Cardiac muscle cell (in vitro differentiated cells and primary cell): ENCODE results near the gene FLNB. TPM values are rescaled to one million over a fixed set of nuclear protein-coding genes. Genes with fewer than 3 reads are reported as not detected.

Experiments
- DNase-seq, 2 donors: peaks; one replicate each; pipeline versions ENCODE4 v3.0.0 to v3.0.0-alpha.2; 2010 to 2017; ENCODE audit warnings: low read depth in 1 of 2, low spot score in 1 of 2
- H3K27ac ChIP-seq: fragments of 200-600 bp; sonication (generic); 2 replicates; pipeline ENCODE4 v1.5.1; 2016
- H3K27me3 ChIP-seq: fragments of 200-600 bp; sonication (generic); 2 replicates; pipeline ENCODE4 v1.6.0; 2016; ENCODE audit warnings: control low read depth
- H3K36me3 ChIP-seq: fragments of 200-600 bp; sonication (generic); 2 replicates; pipeline ENCODE4 v1.5.1; 2016; ENCODE audit warnings: control low read depth
- H3K4me1 ChIP-seq: fragments of 200-600 bp; sonication (generic); 2 replicates; pipeline ENCODE4 v1.8.1; 2017; ENCODE audit warnings: low read depth, mild to moderate bottlenecking, mixed run types
- H3K4me3 ChIP-seq: fragments of 200-600 bp; sonication (generic); 2 replicates; pipeline ENCODE4 v1.5.1; 2016; ENCODE audit warnings: mild to moderate bottlenecking
- H3K9me3 ChIP-seq: fragments of 200-600 bp; sonication (generic); 2 replicates; pipeline ENCODE4 v1.5.1; 2017; ENCODE audit warnings: low read depth, mild to moderate bottlenecking, control low read depth
- polyA plus RNA-seq: library from polyadenylated mRNA; unstranded; fragments of >200 nt; fragmentation: Nextera tagmentation; extraction: Ambion mirVana; gene quantifications from 2 replicates; pipeline ENCODE4 v1.2.1, GENCODE V29; 2016
- total RNA-seq: library from RNA; depleted of rRNA; stranded (reverse); fragments of >200 nt; gene quantifications from 2 replicates; pipeline ENCODE4 v1.2.3, GENCODE V29; 2016
- TF ChIP-seq, protein P1 (sequence below): IDR thresholded peaks from 2 replicates; pipeline ENCODE4 v1.5.1; 2012; ENCODE audit warnings: low read depth, mild to moderate bottlenecking, low read length

The FLNB gene
- total and polyA plus RNA-seq, 2 experiments from 2014 or later: 12.1 to 28.7 TPM

DNA sequence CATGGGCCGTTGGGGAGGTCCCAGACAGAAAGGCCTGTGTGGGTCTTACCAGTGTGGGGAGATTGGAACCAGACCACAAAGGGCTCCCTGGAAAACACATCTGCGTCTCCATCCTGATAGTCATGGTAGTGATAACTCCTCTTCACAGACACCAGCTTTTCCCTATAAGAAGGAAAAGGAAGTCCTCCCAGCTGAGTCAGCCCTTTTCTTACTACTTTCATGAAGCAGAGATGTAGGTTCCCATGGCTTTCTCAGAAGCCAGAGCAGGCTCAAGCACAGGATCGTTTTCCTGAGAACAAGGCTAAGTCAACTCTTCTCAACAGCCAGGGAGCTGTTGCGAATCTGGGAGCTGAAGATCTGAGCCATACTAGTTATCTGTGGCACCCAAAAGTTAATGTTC is 196.5 kb downstream of the FLNB start:
- H3K27ac ChIP-seq: no peak overlapping the region
- no peak for DNase-seq
- no peaks in the 10 kb centered on the region for H3K27me3 ChIP-seq
- TF ChIP-seq, protein P1, sequence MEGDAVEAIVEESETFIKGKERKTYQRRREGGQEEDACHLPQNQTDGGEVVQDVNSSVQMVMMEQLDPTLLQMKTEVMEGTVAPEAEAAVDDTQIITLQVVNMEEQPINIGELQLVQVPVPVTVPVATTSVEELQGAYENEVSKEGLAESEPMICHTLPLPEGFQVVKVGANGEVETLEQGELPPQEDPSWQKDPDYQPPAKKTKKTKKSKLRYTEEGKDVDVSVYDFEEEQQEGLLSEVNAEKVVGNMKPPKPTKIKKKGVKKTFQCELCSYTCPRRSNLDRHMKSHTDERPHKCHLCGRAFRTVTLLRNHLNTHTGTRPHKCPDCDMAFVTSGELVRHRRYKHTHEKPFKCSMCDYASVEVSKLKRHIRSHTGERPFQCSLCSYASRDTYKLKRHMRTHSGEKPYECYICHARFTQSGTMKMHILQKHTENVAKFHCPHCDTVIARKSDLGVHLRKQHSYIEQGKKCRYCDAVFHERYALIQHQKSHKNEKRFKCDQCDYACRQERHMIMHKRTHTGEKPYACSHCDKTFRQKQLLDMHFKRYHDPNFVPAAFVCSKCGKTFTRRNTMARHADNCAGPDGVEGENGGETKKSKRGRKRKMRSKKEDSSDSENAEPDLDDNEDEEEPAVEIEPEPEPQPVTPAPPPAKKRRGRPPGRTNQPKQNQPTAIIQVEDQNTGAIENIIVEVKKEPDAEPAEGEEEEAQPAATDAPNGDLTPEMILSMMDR: no peak
- no peaks in the 10 kb centered on the region for H3K36me3 ChIP-seq
- H3K9me3 ChIP-seq: no peaks in the 10 kb centered on the region
- H3K4me1 ChIP-seq: peaks cover 3% of the 10 kb centered on the region
- no peak overlapping the region for H3K4me3 ChIP-seq

DNA sequence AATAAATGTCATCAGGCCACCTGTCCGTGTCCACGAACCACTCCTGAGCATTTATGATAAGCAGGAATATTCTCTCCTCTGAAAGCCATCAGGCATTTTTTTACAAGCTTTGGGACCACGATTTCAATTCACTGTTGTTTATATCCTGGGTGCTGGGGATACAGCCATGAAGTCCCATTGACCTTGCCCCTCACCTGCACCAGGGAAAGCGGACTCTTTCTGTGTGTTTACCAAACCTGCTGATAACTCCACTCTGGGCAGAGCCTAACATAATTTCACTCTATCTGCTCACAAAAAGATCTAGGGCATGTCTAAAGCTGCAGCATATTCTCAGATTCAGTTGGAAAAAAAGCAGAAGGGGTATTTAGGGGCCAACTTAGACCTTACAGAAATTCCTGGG is 197.8 kb downstream of the FLNB start:
- no peak for DNase-seq
- TF ChIP-seq, protein P1: no peak
- H3K36me3 ChIP-seq: no peaks in the 10 kb centered on the region

GRCh38 chr3:58206406-58207011 is 198.3 kb downstream of the FLNB start:
- TF ChIP-seq, protein P1: no peak
- no peaks in the 10 kb centered on the region for H3K9me3 ChIP-seq
- H3K27me3 ChIP-seq: peaks cover 4% of the 10 kb centered on the region
- H3K27ac ChIP-seq: no peak overlapping the region
- H3K4me1 ChIP-seq: peaks cover 3% of the 10 kb centered on the region
- DNase-seq: peak in 1 of 2 donors; percentile 38
- H3K36me3 ChIP-seq: no peaks in the 10 kb centered on the region
- no peak overlapping the region for H3K4me3 ChIP-seq

More for the DNA sequence above, 197.8 kb downstream of the FLNB start:
- Histone ChIP-seq H3K9me3 (no peaks in the 10 kb centered on the region), H3K4me3 (no peak overlapping the region), H3K4me1 (peaks cover 3% of the 10 kb centered on the region), H3K27me3 (peaks cover 4% of the 10 kb centered on the region), H3K27ac (no peak overlapping the region)

- DNase-seq: no peak
- H3K4me1 ChIP-seq: peaks cover 3% of the 10 kb centered on the region
- peaks cover 4% of the 10 kb centered on the region for H3K27me3 ChIP-seq
- TF ChIP-seq, protein P1: no peak
- no peak overlapping the region for H3K27ac ChIP-seq
- H3K9me3 ChIP-seq: no peaks in the 10 kb centered on the region
- H3K4me3 ChIP-seq: no peak overlapping the region
- no peaks in the 10 kb centered on the region for H3K36me3 ChIP-seq
Observed at GRCh38 chr3:58207954-58208353, 199.7 kb downstream of the FLNB start.

- no peak overlapping the region for H3K27ac ChIP-seq
- peaks cover 3% of the 10 kb centered on the region for H3K4me1 ChIP-seq
- no peak for DNase-seq
- no peaks in the 10 kb centered on the region for H3K9me3 ChIP-seq
- H3K4me3 ChIP-seq: no peak overlapping the region
- H3K36me3 ChIP-seq: no peaks in the 10 kb centered on the region
- peaks cover 4% of the 10 kb centered on the region for H3K27me3 ChIP-seq
- TF ChIP-seq, protein P1: no peak
Observed at GRCh38 chr3:58209933-58210332, 201.7 kb downstream of the FLNB start.
